ENCODE measurements around the gene OSBPL6. TPM values are rescaled to one million over a fixed set of nuclear protein-coding genes. Genes with fewer than 3 reads are reported as not detected.

The OSBPL6 gene
- total and polyA plus RNA-seq, 2 donors from 2014 or later: 0.91 to 1.4 TPM

GRCh38 chr2:178268435-178268834, 74.1 kb downstream of the OSBPL6 start:
- intact Hi-C loops (cut with DNase I): no loop called here
- H3K36me3 ChIP-seq (ENCODE audit: control insufficient read depth in 2 of 3, insufficient read depth in 3 of 3, low read length in 3 of 3): no peaks in the 10 kb centered on the region
- no peak overlapping the region for H3K27ac ChIP-seq (ENCODE audit: low read depth in 2 of 2, low read length in 2 of 2)
- H3K4me3 ChIP-seq (ENCODE audit: low read length in 3 of 3): no peak overlapping the region
- no peaks in the 10 kb centered on the region for H3K27me3 ChIP-seq (ENCODE audit: control insufficient read depth, insufficient read depth, low read length)
- no peaks in the 10 kb centered on the region for H3K4me1 ChIP-seq (ENCODE audit: control insufficient read depth in 2 of 3, insufficient read depth in 2 of 3, low read depth in 1 of 3, low read length in 3 of 3)
- DNase-seq (no peak), FAIRE-seq (no peak)
- H3K9me3 ChIP-seq (ENCODE audit: control insufficient read depth in 2 of 3, insufficient read depth in 1 of 3, low read length in 3 of 3): no peaks in the 10 kb centered on the region
- H3K9ac ChIP-seq (ENCODE audit: low read length in 3 of 3): no peak overlapping the region
- no peak for TF ChIP-seq CTCF (IDR thresholded peaks at IDR 0.05; ENCODE audit: borderline replicate concordance, extremely low read depth, insufficient read depth)

- Histone ChIP-seq H3K4me3 (ENCODE audit: low read length in 3 of 3) (no peak overlapping the region), H3K9me3 (ENCODE audit: control insufficient read depth in 2 of 3, insufficient read depth in 1 of 3, low read length in 3 of 3) (no peaks in the 10 kb centered on the region), H3K27me3 (ENCODE audit: control insufficient read depth, insufficient read depth, low read length) (no peaks in the 10 kb centered on the region), H3K9ac (ENCODE audit: low read length in 3 of 3) (no peak overlapping the region), H3K27ac (ENCODE audit: low read depth in 2 of 2, low read length in 2 of 2) (no peak overlapping the region), H3K4me1 (ENCODE audit: control insufficient read depth in 2 of 3, insufficient read depth in 2 of 3, low read depth in 1 of 3, low read length in 3 of 3) (no peaks in the 10 kb centered on the region), H3K36me3 (ENCODE audit: control insufficient read depth in 2 of 3, insufficient read depth in 3 of 3, low read length in 3 of 3) (no peaks in the 10 kb centered on the region)
- TF ChIP-seq CTCF (IDR thresholded peaks at IDR 0.05; ENCODE audit: borderline replicate concordance, extremely low read depth, insufficient read depth): no peak
- DNase-seq (no peak), FAIRE-seq (no peak)
- intact Hi-C loops (cut with DNase I): no loop called here
Observed at GRCh38 chr2:178269438-178270224, 75.3 kb downstream of the OSBPL6 start.

- H3K9ac ChIP-seq (ENCODE audit: low read length in 3 of 3): no peak overlapping the region
- FAIRE-seq: no peak
- no peak overlapping the region for H3K27ac ChIP-seq (ENCODE audit: low read depth in 2 of 2, low read length in 2 of 2)
- no peaks in the 10 kb centered on the region for H3K9me3 ChIP-seq (ENCODE audit: control insufficient read depth in 2 of 3, insufficient read depth in 1 of 3, low read length in 3 of 3)
- H3K36me3 ChIP-seq (ENCODE audit: control insufficient read depth in 2 of 3, insufficient read depth in 3 of 3, low read length in 3 of 3): no peaks in the 10 kb centered on the region
- intact Hi-C loops (cut with DNase I): no loop called here
- TF ChIP-seq CTCF (IDR thresholded peaks at IDR 0.05; ENCODE audit: borderline replicate concordance, extremely low read depth, insufficient read depth): no peak
- no peaks in the 10 kb centered on the region for H3K27me3 ChIP-seq (ENCODE audit: control insufficient read depth, insufficient read depth, low read length)
- H3K4me1 ChIP-seq (ENCODE audit: control insufficient read depth in 2 of 3, insufficient read depth in 2 of 3, low read depth in 1 of 3, low read length in 3 of 3): no peaks in the 10 kb centered on the region
- H3K4me3 ChIP-seq (ENCODE audit: low read length in 3 of 3): no peak overlapping the region
- DNase-seq: no peak
Observed at GRCh38 chr2:178270338-178270737, 76.0 kb downstream of the OSBPL6 start.

Measured in kidney (tissue), 14 donors.